GM18517 (cell line): ENCODE measurements around the gene PAK4.

ENCODE experiments used
- ATAC-seq: cut with Tn5 transposase; IDR thresholded peaks from one replicate; pipeline ENCODE4 v1.9.1; 2021; ENCODE audit warnings: mild to moderate bottlenecking, moderate library complexity; ENCODE audit not compliant: unreplicated experiment

PAK4 gene

GRCh38 chr19:39175564-39175963, 50.0 kb downstream of the PAK4 start:
- ATAC-seq, result no peak

DNA sequence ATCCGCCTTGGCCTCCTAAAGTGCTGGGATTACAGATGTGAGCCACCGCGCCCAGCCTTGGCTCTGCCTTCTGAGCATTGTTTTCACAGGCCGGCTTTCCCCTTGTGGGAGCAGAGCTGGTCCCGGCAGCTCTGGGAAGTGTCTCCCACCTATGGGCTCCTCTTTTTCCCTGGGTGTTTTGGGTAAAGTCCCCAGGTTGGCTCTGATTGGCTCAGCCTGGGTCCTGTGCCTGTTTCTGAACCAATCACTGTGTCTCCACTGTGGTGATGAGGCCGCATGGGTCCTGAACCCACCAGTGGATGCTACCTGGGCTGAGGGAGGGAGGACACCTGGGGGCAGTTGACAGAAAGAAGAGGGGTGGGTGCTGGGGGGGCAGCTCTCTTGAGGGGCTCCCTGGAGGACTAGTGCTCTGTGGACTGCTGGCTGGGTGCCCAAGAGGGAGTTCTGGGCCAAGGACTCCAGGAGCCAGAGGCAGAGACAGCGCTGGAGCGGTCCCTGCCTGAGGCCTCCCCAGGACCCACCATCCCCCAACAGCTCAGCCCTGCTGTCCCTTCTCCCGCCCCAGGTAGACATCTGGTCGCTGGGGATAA, 51.6 kb downstream of the PAK4 start:
- ATAC-seq, result no peak

DNA sequence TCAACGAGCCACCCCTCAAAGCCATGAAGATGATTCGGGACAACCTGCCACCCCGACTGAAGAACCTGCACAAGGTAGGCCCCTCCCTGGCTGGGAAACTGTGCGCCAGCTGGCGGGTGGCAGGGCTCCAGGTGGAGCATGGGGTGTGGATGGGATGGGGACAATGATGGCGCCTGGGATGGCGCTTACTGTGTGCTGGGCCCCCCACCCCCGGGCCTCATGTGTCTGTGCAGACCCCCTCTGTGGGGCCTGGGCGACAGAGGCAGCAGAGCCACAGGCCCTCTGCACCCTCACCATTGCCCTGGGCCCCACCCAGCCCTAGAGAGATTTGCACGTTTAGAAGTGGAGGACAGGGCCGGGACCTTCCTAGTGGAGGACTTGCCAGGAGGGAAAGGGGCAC, 52.1 kb downstream of the PAK4 start:
- no peak for ATAC-seq

DNA sequence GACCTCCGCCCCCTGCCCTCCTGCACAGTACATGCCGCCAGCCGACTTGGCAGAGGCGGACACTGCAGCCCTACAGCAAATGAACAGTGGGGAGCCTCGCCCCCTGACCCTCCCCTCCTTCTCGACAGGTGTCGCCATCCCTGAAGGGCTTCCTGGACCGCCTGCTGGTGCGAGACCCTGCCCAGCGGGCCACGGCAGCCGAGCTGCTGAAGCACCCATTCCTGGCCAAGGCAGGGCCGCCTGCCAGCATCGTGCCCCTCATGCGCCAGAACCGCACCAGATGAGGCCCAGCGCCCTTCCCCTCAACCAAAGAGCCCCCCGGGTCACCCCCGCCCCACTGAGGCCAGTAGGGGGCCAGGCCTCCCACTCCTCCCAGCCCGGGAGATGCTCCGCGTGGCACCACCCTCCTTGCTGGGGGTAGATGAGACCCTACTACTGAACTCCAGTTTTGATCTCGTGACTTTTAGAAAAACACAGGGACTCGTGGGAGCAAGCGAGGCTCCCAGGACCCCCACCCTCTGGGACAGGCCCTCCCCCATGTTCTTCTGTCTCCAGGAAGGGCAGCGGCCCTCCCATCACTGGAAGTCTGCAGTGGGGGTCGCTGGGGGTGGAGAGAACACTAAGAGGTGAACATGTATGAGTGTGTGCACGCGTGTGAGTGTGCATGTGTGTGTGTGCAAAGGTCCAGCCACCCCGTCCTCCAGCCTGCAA, 52.9 kb downstream of the PAK4 start:
- ATAC-seq, result no peak

DNA sequence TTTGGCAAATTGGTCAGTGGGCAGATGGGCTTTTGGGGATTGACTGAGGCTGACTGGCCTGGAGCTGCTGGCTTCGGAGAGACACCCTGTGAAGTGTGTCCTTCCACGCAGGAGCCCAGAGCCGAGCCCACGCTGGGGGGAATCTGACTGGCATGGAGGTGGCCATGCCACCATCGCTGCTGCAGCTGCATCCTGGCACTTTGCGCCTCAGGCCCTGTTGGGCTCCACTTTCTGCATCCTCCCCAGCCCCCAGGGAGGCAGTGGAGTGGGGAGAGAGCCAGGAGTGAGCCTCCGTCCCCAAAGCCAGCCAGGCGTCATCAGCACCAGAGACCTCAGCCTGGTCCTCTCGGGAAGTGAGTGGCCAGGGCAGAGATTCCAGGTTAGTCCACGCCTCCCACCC, 54.2 kb downstream of the PAK4 start:
- no peak for ATAC-seq

- no peak for ATAC-seq
These were observed 55.2 kb downstream of the PAK4 start for GRCh38 chr19:39180749-39181148.

DNA sequence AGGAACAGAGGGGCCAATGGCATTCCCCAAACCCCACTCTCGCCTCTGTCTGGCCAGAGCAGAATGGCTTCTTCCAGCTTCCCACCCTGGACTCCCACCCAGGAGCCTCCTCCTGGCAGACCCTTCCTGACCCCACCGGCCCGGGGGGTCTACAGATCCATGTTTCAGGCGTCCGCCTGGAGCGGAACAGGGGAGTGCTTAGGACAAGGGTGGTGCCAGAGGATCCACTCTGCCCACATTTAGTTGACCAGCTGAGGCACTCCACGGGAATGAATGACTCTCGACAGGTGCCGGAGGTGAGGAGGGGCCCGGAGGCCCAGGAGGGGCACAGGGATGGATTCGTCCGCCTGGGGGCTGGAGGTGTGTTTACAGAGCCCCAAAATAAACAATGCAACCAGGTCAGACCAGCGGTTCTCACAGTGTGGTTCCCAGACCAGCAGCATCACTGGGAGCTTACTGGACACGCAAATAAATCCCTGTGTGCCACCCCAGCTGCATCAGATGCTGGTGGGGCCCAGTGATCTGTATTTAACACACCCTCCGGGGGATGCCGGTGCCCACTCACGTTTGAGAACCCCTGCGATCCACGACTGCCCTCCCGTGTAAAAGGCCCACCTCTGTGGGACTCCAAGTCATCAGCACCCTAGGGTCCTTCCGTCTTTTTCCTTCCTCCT, 56.1 kb downstream of the PAK4 start:
- ATAC-seq, result no peak

GRCh38 chr19:39182174-39182505, 56.6 kb downstream of the PAK4 start:
- no peak for ATAC-seq

GRCh38 chr19:39183104-39183503, 57.5 kb downstream of the PAK4 start:
- no peak for ATAC-seq

DNA sequence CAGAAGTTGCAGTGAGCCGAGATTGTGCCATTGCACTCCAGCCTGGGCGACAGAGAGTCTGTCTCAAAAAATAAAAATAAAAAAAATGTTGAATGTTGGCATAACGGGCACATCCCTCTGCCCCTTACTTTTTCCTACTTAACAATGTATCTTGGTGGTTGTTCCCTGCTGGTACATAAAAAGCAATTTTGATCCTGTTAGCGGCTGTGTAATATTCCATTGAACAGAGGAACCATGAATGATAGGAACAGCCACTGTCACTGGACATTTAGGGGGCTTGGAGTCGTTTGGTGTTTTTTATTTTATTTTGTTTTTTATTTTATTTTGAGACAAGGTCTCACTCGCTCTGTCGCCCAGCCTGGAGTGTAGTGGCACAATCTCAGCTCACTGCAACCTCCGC, 60.8 kb downstream of the PAK4 start:
- no peak for ATAC-seq

DNA sequence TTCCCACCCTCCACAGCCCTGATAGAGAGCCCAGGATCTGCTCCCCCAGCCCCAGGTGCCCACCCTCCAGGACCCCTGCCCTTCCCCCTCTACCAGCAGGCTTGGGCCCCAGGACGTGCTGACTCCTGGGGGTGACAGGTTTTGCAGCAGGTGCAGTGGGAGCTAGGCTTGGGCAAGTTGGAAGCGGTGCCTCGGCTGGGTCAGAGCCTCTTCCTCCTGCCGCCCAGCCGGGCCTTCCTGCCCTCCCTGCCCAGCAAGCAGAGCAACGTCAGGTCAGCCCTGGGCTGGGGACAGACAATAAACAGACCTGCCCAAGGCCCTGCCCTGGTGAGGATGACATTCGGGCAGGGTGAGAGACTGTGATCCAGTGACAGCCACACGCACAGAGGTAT, 62.0 kb downstream of the PAK4 start:
- no peak for ATAC-seq

- ATAC-seq, result no peak
These were observed 63.4 kb downstream of the PAK4 start for GRCh38 chr19:39188960-39189359.

GRCh38 chr19:39190768-39191167, 65.2 kb downstream of the PAK4 start:
- ATAC-seq, result no peak

DNA sequence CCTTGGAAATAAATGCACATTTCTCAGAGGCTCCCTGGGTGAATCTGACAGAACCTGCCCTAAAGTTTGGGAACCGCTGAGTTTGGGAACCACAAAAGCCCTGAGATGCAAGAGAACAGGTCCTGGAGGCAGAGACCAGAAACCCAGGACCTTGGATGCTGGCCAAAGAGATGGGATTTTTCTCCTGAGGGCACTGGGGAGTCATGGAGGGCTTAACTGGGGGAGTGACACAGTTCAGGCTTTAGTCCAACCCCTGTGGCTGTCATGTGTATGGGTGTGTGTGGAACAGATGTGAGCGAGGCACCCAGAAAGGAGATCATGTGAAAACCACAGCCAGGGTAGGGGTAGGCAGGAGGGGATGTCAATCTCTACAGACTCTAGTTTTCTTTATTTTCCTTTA, 67.3 kb downstream of the PAK4 start:
- ATAC-seq, result no peak

- no peak for ATAC-seq
These were observed 68.2 kb downstream of the PAK4 start for GRCh38 chr19:39193803-39194202.

GRCh38 chr19:39194832-39195542, 69.4 kb downstream of the PAK4 start:
- no peak for ATAC-seq

DNA sequence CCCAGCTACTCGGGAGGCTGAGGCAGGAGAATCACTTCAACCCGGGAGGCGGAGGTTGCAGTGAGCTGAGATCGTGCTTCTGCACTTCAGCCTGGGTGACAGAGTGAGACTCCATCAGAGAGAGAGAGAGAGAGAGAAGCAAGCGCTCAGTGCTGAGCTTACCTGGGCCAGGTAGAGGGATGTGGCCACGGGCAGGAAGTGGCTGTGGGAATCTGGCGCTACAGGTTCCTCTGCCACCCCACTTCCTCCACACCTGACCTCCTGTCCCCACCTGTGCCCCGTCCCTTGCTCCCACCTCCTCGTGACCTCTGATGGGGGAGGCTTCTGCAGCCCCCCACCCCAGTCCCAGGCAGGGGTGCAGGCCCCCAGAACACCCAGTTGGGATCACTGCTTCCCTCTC, 70.2 kb downstream of the PAK4 start:
- ATAC-seq, result no peak

- ATAC-seq, result no peak
These were observed 70.7 kb downstream of the PAK4 start for GRCh38 chr19:39196320-39196719.

- no peak for ATAC-seq
These were observed 71.4 kb downstream of the PAK4 start, which contains the start of gene NCCRP1 for GRCh38 chr19:39196860-39197562. Gene NCCRP1, plus strand, starts transcription at chr19:39196964. Its CDS starts 19 bp downstream, at chr19:39196983.

GRCh38 chr19:39197808-39198207, 72.2 kb downstream of the PAK4 start:
- no peak for ATAC-seq

GRCh38 chr19:39199025-39199424, 73.4 kb downstream of the PAK4 start:
- ATAC-seq, result no peak
